Progenitor cell of endocrine pancreas (in vitro differentiated cells): Measurements from ENCODE around the gene STAT6. TPM values are rescaled to one million over a fixed set of nuclear protein-coding genes. Genes with fewer than 3 reads are reported as not detected.
"Not testable (repeated sequence)": the region's sequence is repeated elsewhere in the genome, so short reads cannot be mapped to it uniquely, and the experiment has no call there.

Experiments used
- DNase-seq: peaks from one replicate; pipeline ENCODE4 v3.0.0; 2021; ENCODE audit warnings: low spot score; ENCODE audit not compliant: unreplicated experiment
- H3K27ac Mint-ChIP-seq: 2 replicates; pipeline ENCODE4 v1.8.0; 2021; ENCODE audit warnings: mild to moderate bottlenecking, moderate library complexity, mixed read lengths
- H3K27me3 Mint-ChIP-seq: 2 replicates; pipeline ENCODE4 v1.8.0; 2021; ENCODE audit warnings: mixed read lengths
- H3K36me3 Mint-ChIP-seq: 2 replicates; pipeline ENCODE4 v1.8.0; 2022; ENCODE audit warnings: mixed read lengths; ENCODE audit not compliant: insufficient read depth
- H3K4me1 Mint-ChIP-seq: 2 replicates; pipeline ENCODE4 v1.8.0; 2021; ENCODE audit warnings: low read depth, mixed read lengths
- H3K4me3 Mint-ChIP-seq: 2 replicates; pipeline ENCODE4 v1.8.0; 2021; ENCODE audit warnings: low read depth, mild to moderate bottlenecking, moderate library complexity, mixed read lengths
- H3K9me3 Mint-ChIP-seq: 2 replicates; pipeline ENCODE4 v1.8.0; 2021; ENCODE audit warnings: low read depth, mixed read lengths
- total RNA-seq: library from RNA; stranded (reverse); gene quantifications from 2 replicates; pipeline ENCODE4 v1.2.1, GENCODE V29; 2021
- TF ChIP-seq, protein P1 (sequence below): fragments of 200-600 bp; sonication (generic); IDR thresholded peaks from one replicate; pipeline ENCODE4 v1.5.0; 2021; ENCODE audit warnings: antibody characterized with exemption, mild to moderate bottlenecking; ENCODE audit not compliant: unreplicated experiment

Gene STAT6
- total RNA-seq, 1 donor from 2014 or later: 130 TPM

DNA sequence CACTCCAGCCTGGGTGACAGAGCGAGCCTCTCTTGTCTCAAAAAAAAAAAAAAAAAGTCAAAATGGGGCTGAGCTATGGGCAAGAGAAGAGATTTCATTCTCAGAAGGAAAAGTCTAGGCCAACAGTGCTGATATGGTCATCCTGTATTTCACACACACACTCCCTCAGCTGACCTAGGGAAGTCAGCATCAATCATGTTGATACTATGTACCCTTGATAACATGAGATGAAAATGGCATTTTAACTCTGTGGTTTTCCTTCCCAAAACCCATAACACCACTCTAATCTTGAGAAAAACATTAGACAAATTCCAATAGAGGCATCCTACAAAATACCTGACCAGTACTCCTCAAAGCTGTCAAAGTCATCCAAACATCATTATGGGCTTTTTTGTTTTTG is 30.3 kb downstream of the STAT6 start:
- Mint-ChIP-seq H3K36me3 (no peaks in the 10 kb centered on the region), H3K27ac (no peak overlapping the region), H3K4me3 (no peak overlapping the region), H3K4me1 (peaks cover 17% of the 10 kb centered on the region), H3K27me3 (no peaks in the 10 kb centered on the region), H3K9me3 (no peaks in the 10 kb centered on the region)
- TF ChIP-seq, protein P1, sequence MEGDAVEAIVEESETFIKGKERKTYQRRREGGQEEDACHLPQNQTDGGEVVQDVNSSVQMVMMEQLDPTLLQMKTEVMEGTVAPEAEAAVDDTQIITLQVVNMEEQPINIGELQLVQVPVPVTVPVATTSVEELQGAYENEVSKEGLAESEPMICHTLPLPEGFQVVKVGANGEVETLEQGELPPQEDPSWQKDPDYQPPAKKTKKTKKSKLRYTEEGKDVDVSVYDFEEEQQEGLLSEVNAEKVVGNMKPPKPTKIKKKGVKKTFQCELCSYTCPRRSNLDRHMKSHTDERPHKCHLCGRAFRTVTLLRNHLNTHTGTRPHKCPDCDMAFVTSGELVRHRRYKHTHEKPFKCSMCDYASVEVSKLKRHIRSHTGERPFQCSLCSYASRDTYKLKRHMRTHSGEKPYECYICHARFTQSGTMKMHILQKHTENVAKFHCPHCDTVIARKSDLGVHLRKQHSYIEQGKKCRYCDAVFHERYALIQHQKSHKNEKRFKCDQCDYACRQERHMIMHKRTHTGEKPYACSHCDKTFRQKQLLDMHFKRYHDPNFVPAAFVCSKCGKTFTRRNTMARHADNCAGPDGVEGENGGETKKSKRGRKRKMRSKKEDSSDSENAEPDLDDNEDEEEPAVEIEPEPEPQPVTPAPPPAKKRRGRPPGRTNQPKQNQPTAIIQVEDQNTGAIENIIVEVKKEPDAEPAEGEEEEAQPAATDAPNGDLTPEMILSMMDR: no peak
- no peak for DNase-seq

DNA sequence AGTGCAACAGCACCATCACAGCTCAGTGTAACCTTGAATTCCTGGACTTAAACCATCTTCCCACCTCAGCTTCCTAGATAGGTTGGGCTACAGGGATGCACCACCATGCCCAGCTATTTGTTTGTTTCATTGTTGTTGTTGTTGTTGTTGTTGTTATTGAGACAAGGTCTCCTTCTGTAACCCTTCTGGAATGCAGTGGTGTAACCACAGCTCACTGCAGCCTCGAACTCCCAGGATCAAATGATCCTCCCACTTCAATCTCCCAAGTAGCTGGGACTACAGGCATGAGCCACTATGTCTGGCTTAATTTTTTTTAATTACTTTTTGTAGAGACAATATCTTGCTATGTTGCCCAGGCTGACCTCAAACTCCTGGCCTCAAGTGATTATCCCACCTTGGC is 31.3 kb downstream of the STAT6 start:
- no peaks in the 10 kb centered on the region for H3K27me3 Mint-ChIP-seq

DNA sequence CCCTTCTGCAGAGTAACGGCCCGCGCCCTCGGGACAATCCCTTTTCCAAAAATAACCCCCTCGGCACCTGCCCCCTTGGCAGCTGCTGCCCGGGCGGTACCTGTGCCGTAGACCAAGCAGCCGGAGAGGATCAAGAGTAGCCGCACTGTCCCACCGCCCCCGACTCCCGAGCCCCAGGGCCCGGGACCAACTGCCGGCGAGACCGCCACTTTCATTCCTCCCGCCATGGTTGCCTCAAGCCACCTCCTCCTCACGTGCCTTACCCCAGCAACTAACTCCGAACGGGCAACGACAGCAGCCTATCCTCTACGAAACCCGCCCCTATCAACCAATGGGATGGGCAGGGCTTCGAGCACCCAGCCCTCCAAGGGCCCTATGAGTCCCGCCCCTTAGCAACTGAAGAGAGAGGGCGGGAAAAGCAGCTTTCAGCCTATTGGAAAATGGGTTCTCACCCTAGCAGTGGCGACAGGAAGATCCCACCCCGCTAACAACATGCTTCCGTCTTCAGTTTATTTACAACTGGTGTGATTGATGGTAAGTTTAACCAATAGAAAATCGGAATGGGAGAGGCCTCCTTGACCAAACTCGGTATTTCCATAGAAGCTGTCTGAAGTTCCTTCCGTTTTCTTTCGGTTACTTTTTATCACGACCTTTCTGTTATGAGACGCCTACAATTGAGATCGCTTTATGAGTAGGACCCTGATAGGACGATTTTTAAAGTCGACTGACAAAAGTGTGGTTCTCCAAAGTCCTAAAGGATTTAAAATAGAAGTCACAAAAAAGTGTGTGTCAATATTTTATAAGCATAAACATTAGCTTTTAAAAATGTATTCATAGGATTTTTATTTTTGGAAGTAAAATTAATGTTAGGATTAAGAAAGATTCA is 32.4 kb downstream of the STAT6 start, which contains the start of gene NEMP1:
Gene NEMP1 (minus strand): TSS at position 273 of the 886 bp plus-strand sequence. CDS start 46 bp downstream, at position 227.
- Mint-ChIP-seq H3K9me3 (no peaks in the 10 kb centered on the region), H3K4me3 (peak within 1 kb of the TSS; percentile 98), H3K27ac (peak within 1 kb of the TSS; percentile 95), H3K27me3 (no peaks in the 10 kb centered on the region), H3K4me1 (peaks cover 7% of the 10 kb centered on the region), H3K36me3 (no peaks in the 10 kb centered on the region)
- TF ChIP-seq, protein P1: no peak
- peak; percentile 90 for DNase-seq

More for the DNA sequence above, 31.3 kb downstream of the STAT6 start:
- Mint-ChIP-seq H3K27ac (no peak overlapping the region), H3K4me1 (peaks cover 7% of the 10 kb centered on the region), H3K4me3 (no peak overlapping the region), H3K9me3 (no peaks in the 10 kb centered on the region), H3K36me3 (no peaks in the 10 kb centered on the region)
- TF ChIP-seq, protein P1: no peak
- DNase-seq: no peak

DNA sequence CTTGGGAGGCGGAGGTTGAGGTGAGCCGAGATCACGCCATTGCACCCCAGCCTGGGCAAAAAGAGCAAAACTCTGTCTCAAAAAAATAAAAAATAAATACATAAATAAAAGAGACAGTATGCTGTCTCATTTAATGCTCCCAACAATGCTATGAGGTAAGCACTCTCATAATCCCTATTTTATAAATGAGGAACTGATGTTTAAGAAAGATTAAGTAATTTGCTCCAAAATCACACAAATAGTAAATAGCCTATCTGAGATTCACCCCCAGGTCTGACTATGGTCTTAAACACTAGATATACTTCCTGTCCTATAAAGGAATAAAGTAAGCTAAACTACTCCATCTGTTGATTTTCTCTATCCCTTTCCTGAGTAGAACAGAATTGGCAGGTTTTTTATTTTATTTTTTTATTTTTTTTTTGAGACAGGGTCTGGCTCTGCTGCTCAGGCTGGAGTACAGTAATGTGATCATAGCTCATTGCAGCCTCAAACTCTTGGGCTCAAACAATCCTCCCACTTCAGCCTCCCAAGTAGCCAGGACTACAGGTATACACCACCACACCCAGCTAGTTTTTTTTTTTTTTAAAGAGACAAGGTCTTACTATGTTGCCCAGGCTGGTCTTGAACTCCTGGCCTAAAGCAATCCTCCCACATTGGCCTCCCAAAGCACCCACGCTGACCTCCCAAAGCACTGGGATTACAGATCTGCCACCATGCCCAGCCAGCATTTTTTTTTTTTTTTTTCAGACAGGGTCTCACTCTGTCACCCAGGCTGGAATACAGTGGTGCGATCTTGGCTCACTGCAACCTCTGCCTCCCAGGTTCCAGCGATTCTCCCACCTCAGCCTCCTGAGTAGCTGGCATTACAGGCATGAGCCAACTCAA is 37.4 kb downstream of the STAT6 start:
- H3K27me3 Mint-ChIP-seq, H3K36me3 Mint-ChIP-seq, H3K4me3 Mint-ChIP-seq, DNase-seq, H3K27ac Mint-ChIP-seq, H3K9me3 Mint-ChIP-seq, H3K4me1 Mint-ChIP-seq: not testable (repeated sequence)

- TF ChIP-seq, protein P1: no peak
- H3K27me3 Mint-ChIP-seq: no peaks in the 10 kb centered on the region
- peaks cover 4% of the 10 kb centered on the region for H3K4me1 Mint-ChIP-seq
- no peak overlapping the region for H3K4me3 Mint-ChIP-seq
- no peak overlapping the region for H3K27ac Mint-ChIP-seq
- DNase-seq: no peak
- H3K9me3 Mint-ChIP-seq: no peaks in the 10 kb centered on the region
- H3K36me3 Mint-ChIP-seq: peaks cover 10% of the 10 kb centered on the region
Measured at GRCh38 chr12:57072661-57073060, 38.5 kb downstream of the STAT6 start.
